GM12878 (cell line): ENCODE results near the gene POLD2. TPM values are rescaled to one million over a fixed set of nuclear protein-coding genes. Genes with fewer than 3 reads are reported as not detected.

Experiments used
- BCL3 ChIP-seq: IDR thresholded peaks from 2 replicates; pipeline ENCODE4 v1.6.1; 2011; ENCODE audit warnings: borderline replicate concordance, low read depth, mild to moderate bottlenecking, moderate library complexity, low read length; ENCODE audit not compliant: insufficient read depth, poor library complexity, severe bottlenecking
- CHD1 ChIP-seq: IDR thresholded peaks from 2 replicates; pipeline ENCODE4 v1.6.1; 2012; ENCODE audit warnings: low read depth, low read length, improper control_type of control experiment
- E2F4 ChIP-seq: IDR thresholded peaks from 2 replicates; pipeline ENCODE4 v1.6.1; 2012; ENCODE audit warnings: low read depth, low read length, improper control_type of control experiment
- ETV6 ChIP-seq, 2 experiments: fragments of 450-650 bp in 1 of 2; IDR thresholded peaks in 1 of 2; conservative IDR thresholded peaks in 1 of 2; 2 replicates each; pipeline ENCODE4 v1.6.1; 2014; ENCODE audit warnings: antibody characterized with exemption in 1 of 2, borderline replicate concordance in 1 of 2, low read depth in 1 of 2, mild to moderate bottlenecking in 1 of 2, moderate library complexity in 1 of 2
- FOS ChIP-seq: IDR thresholded peaks from 3 replicates; pipeline ENCODE4 v1.6.1; 2011; ENCODE audit warnings: borderline replicate concordance; ENCODE audit not compliant: insufficient read length; ENCODE audit errors: extremely low read depth
- FOXM1 ChIP-seq: IDR thresholded peaks from 2 replicates; pipeline ENCODE4 v1.6.1; 2012; ENCODE audit warnings: low read depth, mild to moderate bottlenecking, inconsistent platforms, low read length, moderate library complexity
- HCFC1 ChIP-seq: fragments of 150-350 bp; IDR thresholded peaks from 2 replicates; pipeline ENCODE4 v1.6.1; 2014; ENCODE audit warnings: low read length
- HDAC2 ChIP-seq: fragments of 200-600 bp; sonication (generic); IDR thresholded peaks from 2 replicates; pipeline ENCODE4 v1.6.1; 2017
- KLF5 ChIP-seq: fragments of 450-650 bp; IDR thresholded peaks from 2 replicates; pipeline ENCODE4 v1.6.1; 2014; ENCODE audit warnings: mild to moderate bottlenecking; ENCODE audit not compliant: partially characterized antibody
- MYC ChIP-seq: IDR thresholded peaks from 2 replicates; pipeline ENCODE4 v1.6.1; 2011; ENCODE audit warnings: mild to moderate bottlenecking, low read length, moderate library complexity, inconsistent platforms; ENCODE audit not compliant: insufficient read depth, insufficient replicate concordance, insufficient read length, severe bottlenecking
- NFYB ChIP-seq: IDR thresholded peaks from 2 replicates; pipeline ENCODE4 v1.6.1; 2011; ENCODE audit warnings: low read depth, mild to moderate bottlenecking, low read length, improper control_type of control experiment, moderate library complexity; ENCODE audit not compliant: insufficient read depth
- SIN3A ChIP-seq: IDR thresholded peaks from 2 replicates; pipeline ENCODE4 v1.6.1; 2012; ENCODE audit warnings: low read depth, low read length, improper control_type of control experiment
- SMAD1 ChIP-seq: fragments of 450-650 bp; IDR thresholded peaks from 2 replicates; pipeline ENCODE4 v1.6.1; 2018; ENCODE audit warnings: mild to moderate bottlenecking, low read depth; ENCODE audit not compliant: partially characterized antibody
- STAT1 ChIP-seq: fragments of 450-650 bp; conservative IDR thresholded peaks from 2 replicates; pipeline ENCODE4 v1.6.1; 2014; ENCODE audit warnings: antibody characterized with exemption, mild to moderate bottlenecking
- STAT3 ChIP-seq: IDR thresholded peaks from 2 replicates; pipeline ENCODE4 v1.6.1; 2011; ENCODE audit warnings: low read depth, low read length, improper control_type of control experiment
- ZNF217 ChIP-seq: fragments of 450-650 bp; IDR thresholded peaks from 2 replicates; pipeline ENCODE4 v1.6.1; 2017; ENCODE audit warnings: antibody characterized with exemption, mild to moderate bottlenecking
- polyA plus RNA-seq, 11 experiments: library from polyadenylated mRNA; depleted of rRNA in 4 of 11; unstranded in 6 of 11; stranded (reverse) in 5 of 11; fragments of >200 nt; fragmentation: Nextera tagmentation in 4 of 11; fragmentation: Illumina TruSeq in 1 of 11; extraction: Ambion mirVana in 4 of 11; extraction: Trizol in 1 of 11; gene quantifications; 1 replicate in 1 of 11; 2 replicates in 10 of 11; pipeline versions ENCODE4 v1.2.1 to v1.2.3, GENCODE V29; 2011 to 2016; ENCODE audit warnings: inconsistent platforms in 2 of 11, missing spikeins in 2 of 11, low read depth in 1 of 11
- total RNA-seq, 4 experiments: library from RNA; depleted of rRNA in 3 of 4; stranded (reverse); fragments of >200 nt in 3 of 4; fragmentation: Illumina TruSeq in 1 of 4; extraction: Trizol in 1 of 4; gene quantifications; 2 replicates each; pipeline versions ENCODE4 v1.2.1 to v1.2.3, GENCODE V29; 2013 to 2021
- TF ChIP-seq, protein P1 (sequence below): fragments of 450-650 bp; IDR thresholded peaks from 2 replicates; pipeline ENCODE4 v1.6.1; 2014; ENCODE audit warnings: mild to moderate bottlenecking
- TF ChIP-seq, protein P2 (sequence below): IDR thresholded peaks from 2 replicates; pipeline ENCODE4 v1.6.1; 2011; ENCODE audit warnings: borderline replicate concordance, low read depth, mild to moderate bottlenecking, moderate library complexity, mixed read lengths, low read length; ENCODE audit not compliant: insufficient read depth; ENCODE audit errors: extremely low read length
- TF ChIP-seq, protein P3 (sequence below): fragments of 450-650 bp; IDR thresholded peaks from 2 replicates; pipeline ENCODE4 v1.6.1; 2017; ENCODE audit warnings: mild to moderate bottlenecking, moderate library complexity

Gene POLD2
- total and polyA plus RNA-seq, 10 of the 15 experiments (the other 5 are each of a cell fraction or from before 2014, with no cell fraction given), result 19.1 to 287 (median 169) TPM

DNA sequence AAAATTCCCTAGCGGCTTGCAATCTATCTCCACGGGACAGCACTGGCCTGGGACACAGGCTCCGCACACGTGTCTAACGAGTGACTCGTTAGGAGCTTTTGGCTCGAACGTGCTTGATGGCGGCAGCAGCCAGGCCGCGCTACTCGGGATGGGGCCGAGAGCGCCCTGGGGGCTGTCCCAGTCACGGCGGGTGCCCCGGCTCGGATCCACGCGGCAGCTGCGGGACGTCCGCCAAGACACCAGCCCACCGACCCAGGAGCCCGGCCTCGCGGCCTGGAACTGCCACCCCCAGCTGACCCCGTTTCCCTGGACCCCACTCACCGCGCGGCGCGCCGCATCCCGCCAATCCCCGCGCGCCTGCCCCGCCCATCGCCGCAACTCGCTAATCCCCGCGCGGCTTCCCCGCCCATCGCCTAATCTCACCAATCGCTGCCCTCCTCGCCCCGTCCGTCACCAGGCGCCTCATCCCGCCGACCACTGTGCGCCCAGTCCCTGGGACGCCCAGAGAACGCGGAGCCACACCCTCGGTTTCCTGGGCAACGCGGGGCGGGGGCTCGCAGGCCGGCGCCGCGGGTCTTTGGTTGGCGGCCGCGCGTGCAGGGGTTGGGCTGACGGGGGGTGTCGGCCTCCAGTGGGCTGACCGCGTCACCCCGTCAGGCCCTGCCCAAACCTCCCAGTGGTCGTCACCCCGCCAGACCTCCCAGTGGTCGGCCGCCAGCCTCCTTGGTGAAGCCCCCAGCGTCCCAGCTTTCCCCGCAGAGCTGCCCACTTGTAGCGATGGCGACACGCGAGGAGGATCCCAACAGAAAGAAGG lies at the start of gene POLD2 (continued):
- no peak for TF ChIP-seq ZNF217
- TF ChIP-seq MYC, result peak; percentile 80
- no peak; the same call in 1 of the 2 replicates for TF ChIP-seq SIN3A
- peak; percentile 85; the same call in 1 of the 2 replicates for TF ChIP-seq NFYB
- TF ChIP-seq BCL3, result no peak
- TF ChIP-seq E2F4, result peak; percentile 35; the same call in 1 of the 2 replicates
- TF ChIP-seq, protein P1, sequence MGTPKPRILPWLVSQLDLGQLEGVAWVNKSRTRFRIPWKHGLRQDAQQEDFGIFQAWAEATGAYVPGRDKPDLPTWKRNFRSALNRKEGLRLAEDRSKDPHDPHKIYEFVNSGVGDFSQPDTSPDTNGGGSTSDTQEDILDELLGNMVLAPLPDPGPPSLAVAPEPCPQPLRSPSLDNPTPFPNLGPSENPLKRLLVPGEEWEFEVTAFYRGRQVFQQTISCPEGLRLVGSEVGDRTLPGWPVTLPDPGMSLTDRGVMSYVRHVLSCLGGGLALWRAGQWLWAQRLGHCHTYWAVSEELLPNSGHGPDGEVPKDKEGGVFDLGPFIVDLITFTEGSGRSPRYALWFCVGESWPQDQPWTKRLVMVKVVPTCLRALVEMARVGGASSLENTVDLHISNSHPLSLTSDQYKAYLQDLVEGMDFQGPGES, result peak; percentile 73; the same call in 1 of the 2 replicates
- no peak for TF ChIP-seq ETV6 (conservative IDR thresholded peaks at IDR 0.05 in 1 of 2, IDR thresholded peaks at IDR 0.05 in 1 of 2; ENCODE audit: borderline replicate concordance in 1 of 2, low read depth in 1 of 2)
- TF ChIP-seq SMAD1, result no peak
- TF ChIP-seq STAT1, result no peak
- TF ChIP-seq STAT3, result no peak
- TF ChIP-seq, protein P2, sequence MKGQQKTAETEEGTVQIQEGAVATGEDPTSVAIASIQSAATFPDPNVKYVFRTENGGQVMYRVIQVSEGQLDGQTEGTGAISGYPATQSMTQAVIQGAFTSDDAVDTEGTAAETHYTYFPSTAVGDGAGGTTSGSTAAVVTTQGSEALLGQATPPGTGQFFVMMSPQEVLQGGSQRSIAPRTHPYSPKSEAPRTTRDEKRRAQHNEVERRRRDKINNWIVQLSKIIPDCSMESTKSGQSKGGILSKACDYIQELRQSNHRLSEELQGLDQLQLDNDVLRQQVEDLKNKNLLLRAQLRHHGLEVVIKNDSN, result no peak
- no peak for TF ChIP-seq HDAC2
- no peak for TF ChIP-seq CHD1
- TF ChIP-seq KLF5, result no peak
- no peak for TF ChIP-seq FOS
- TF ChIP-seq HCFC1, result 0 out of 2 replicates have a peak, but pooled peaks have one; percentile 11
- no peak for TF ChIP-seq FOXM1
- TF ChIP-seq, protein P3, sequence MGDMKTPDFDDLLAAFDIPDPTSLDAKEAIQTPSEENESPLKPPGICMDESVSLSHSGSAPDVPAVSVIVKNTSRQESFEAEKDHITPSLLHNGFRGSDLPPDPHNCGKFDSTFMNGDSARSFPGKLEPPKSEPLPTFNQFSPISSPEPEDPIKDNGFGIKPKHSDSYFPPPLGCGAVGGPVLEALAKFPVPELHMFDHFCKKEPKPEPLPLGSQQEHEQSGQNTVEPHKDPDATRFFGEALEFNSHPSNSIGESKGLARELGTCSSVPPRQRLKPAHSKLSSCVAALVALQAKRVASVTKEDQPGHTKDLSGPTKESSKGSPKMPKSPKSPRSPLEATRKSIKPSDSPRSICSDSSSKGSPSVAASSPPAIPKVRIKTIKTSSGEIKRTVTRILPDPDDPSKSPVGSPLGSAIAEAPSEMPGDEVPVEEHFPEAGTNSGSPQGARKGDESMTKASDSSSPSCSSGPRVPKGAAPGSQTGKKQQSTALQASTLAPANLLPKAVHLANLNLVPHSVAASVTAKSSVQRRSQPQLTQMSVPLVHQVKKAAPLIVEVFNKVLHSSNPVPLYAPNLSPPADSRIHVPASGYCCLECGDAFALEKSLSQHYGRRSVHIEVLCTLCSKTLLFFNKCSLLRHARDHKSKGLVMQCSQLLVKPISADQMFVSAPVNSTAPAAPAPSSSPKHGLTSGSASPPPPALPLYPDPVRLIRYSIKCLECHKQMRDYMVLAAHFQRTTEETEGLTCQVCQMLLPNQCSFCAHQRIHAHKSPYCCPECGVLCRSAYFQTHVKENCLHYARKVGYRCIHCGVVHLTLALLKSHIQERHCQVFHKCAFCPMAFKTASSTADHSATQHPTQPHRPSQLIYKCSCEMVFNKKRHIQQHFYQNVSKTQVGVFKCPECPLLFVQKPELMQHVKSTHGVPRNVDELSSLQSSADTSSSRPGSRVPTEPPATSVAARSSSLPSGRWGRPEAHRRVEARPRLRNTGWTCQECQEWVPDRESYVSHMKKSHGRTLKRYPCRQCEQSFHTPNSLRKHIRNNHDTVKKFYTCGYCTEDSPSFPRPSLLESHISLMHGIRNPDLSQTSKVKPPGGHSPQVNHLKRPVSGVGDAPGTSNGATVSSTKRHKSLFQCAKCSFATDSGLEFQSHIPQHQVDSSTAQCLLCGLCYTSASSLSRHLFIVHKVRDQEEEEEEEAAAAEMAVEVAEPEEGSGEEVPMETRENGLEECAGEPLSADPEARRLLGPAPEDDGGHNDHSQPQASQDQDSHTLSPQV, result no peak
